GM12801 (cell line): ENCODE data around the gene SNAI3.

Experiments used
- CTCF ChIP-seq: IDR thresholded peaks from one replicate; pipeline ENCODE4 v1.5.1; 2011; ENCODE audit warnings: control low read depth; ENCODE audit not compliant: insufficient read length; ENCODE audit errors: extremely low read depth

SNAI3 gene

GRCh38 chr16:88719933-88720296 lies 33.6 kb upstream of the SNAI3 start:
- TF ChIP-seq CTCF = no peak

- no peak for TF ChIP-seq CTCF
Observed at GRCh38 chr16:88719267-88719932, 33.1 kb upstream of the SNAI3 start.

- no peak for TF ChIP-seq CTCF
Observed at GRCh38 chr16:88718178-88718577, 31.9 kb upstream of the SNAI3 start.

GRCh38 chr16:88716601-88717001 lies 30.3 kb upstream of the SNAI3 start:
- TF ChIP-seq CTCF = no peak

- no peak for TF ChIP-seq CTCF
Observed at GRCh38 chr16:88716201-88716600, 29.9 kb upstream of the SNAI3 start.

GRCh38 chr16:88715312-88716190 lies 29.2 kb upstream of the SNAI3 start:
- no peak for TF ChIP-seq CTCF

GRCh38 chr16:88714420-88715302 lies 28.4 kb upstream of the SNAI3 start:
- no peak for TF ChIP-seq CTCF
